K562 (cell line): ENCODE data around the gene NUP85. TPM values are rescaled to one million over a fixed set of nuclear protein-coding genes. Genes with fewer than 3 reads are reported as not detected.

ENCODE experiments used
- ADNP ChIP-seq: fragments of 200-800 bp; sonication (Bioruptor generic); IDR thresholded peaks from 2 replicates; pipeline ENCODE4 v1.6.1; 2016; ENCODE audit warnings: missing genetic modification characterization, missing compliant biosample characterization
- CREBBP ChIP-seq: IDR thresholded peaks from one replicate; pipeline ENCODE4 v1.6.1; 2012; ENCODE audit warnings: low read depth, mild to moderate bottlenecking, control low read depth, inconsistent platforms, low read length
- JUN ChIP-seq, 2 experiments: sonication (generic) in 1 of 2; formaldehyde crosslinking in 1 of 2; IDR thresholded peaks; 2 replicates each; pipeline versions ENCODE4 v1.6.1 to v1.8.0; 2012 to 2022; ENCODE audit warnings: borderline replicate concordance in 2 of 2, mild to moderate bottlenecking in 2 of 2, improper control_type of control experiment in 1 of 2, low read depth in 1 of 2, low read length in 1 of 2, missing genetic modification reagents in 1 of 2
- KAT8 ChIP-seq: fragments of 450-650 bp; IDR thresholded peaks from 2 replicates; pipeline ENCODE4 v1.6.1; 2016; ENCODE audit warnings: low read depth, mild to moderate bottlenecking
- NFIX ChIP-seq: fragments of 250-450 bp; sonication (Bioruptor Pico); IDR thresholded peaks from 2 replicates; pipeline ENCODE4 v1.4.0; 2020; ENCODE audit warnings: low read depth, mild to moderate bottlenecking, moderate library complexity
- RNF2 ChIP-seq: sonication (generic); IDR thresholded peaks from 2 replicates; pipeline ENCODE4 v1.6.1; 2016
- SFPQ ChIP-seq: fragments of 200-400 bp; formaldehyde crosslinking; IDR thresholded peaks from 2 replicates; pipeline ENCODE4 v1.6.1; 2017; ENCODE audit warnings: mild to moderate bottlenecking, low read depth, low read length, moderate library complexity
- SIX5 ChIP-seq, 2 experiments: IDR thresholded peaks; 2 replicates each; pipeline ENCODE4 v1.6.1; 2011; ENCODE audit warnings: low read length in 2 of 2, borderline replicate concordance in 1 of 2, low read depth in 1 of 2, mild to moderate bottlenecking in 1 of 2, moderate library complexity in 1 of 2; ENCODE audit not compliant: insufficient read depth in 1 of 2
- TBP ChIP-seq: optimal IDR thresholded peaks from 2 replicates; pipeline ENCODE3; 2011; ENCODE audit warnings: low read depth, low read length, improper control_type of control experiment
- ZBTB5 ChIP-seq: fragments of 450-650 bp; IDR thresholded peaks from 2 replicates; pipeline ENCODE4 v1.6.1; 2017; ENCODE audit warnings: antibody characterized with exemption
- ZNF212 ChIP-seq: fragments of 450-650 bp; formaldehyde crosslinking; IDR thresholded peaks from 2 replicates; pipeline ENCODE4 v1.4.0; 2020; ENCODE audit warnings: mild to moderate bottlenecking
- ZNF232 ChIP-seq: sonication (generic); formaldehyde crosslinking; IDR thresholded peaks from 2 replicates; pipeline ENCODE4 v1.8.0; 2022; ENCODE audit warnings: mild to moderate bottlenecking, missing genetic modification reagents
- ZNF354B ChIP-seq: fragments of 250-450 bp; sonication (Bioruptor Pico); IDR thresholded peaks from 2 replicates; pipeline ENCODE4 v1.4.0; 2020
- ZNF41 ChIP-seq: fragments of 250-450 bp; sonication (Bioruptor Pico); conservative IDR thresholded peaks from 2 replicates; pipeline ENCODE4 v1.4.0; 2020; ENCODE audit warnings: mild to moderate bottlenecking
- ZNF780A ChIP-seq: fragments of 250-450 bp; sonication (Bioruptor Pico); IDR thresholded peaks from 2 replicates; pipeline ENCODE4 v1.5.0; 2021; ENCODE audit warnings: mild to moderate bottlenecking
- polyA plus RNA-seq, 8 experiments: library from polyadenylated mRNA; depleted of rRNA in 4 of 8; stranded (reverse) in 5 of 8; unstranded in 3 of 8; fragments of >200 nt; fragmentation: Nextera tagmentation in 2 of 8; fragmentation: Illumina TruSeq in 1 of 8; extraction: Ambion mirVana in 2 of 8; extraction: Trizol in 1 of 8; gene quantifications; 2 replicates each; pipeline versions ENCODE4 v1.2.1 to v1.2.3, GENCODE V29; 2011 to 2014; ENCODE audit warnings: inconsistent platforms in 1 of 8, missing spikeins in 1 of 8
- total RNA-seq, 7 experiments: library from RNA; depleted of rRNA in 6 of 7; stranded (reverse); fragments of >200 nt in 6 of 7; fragmentation: Illumina TruSeq in 2 of 7; extraction: Trizol in 2 of 7; gene quantifications; 2 replicates each; pipeline versions ENCODE4 v1.2.1 to v1.2.3, GENCODE V29; 2011 to 2021; ENCODE audit warnings: low replicate concordance in 1 of 7
- TF ChIP-seq, protein P1 (sequence below): IDR thresholded peaks from 3 replicates; pipeline ENCODE4 v1.6.1; 2011; ENCODE audit warnings: borderline replicate concordance, mild to moderate bottlenecking, moderate library complexity; ENCODE audit not compliant: insufficient read length; ENCODE audit errors: extremely low read depth
- TF ChIP-seq, protein P2 (sequence below): sonication (generic); formaldehyde crosslinking; IDR thresholded peaks from 2 replicates; pipeline ENCODE4 v1.8.1; 2022; ENCODE audit warnings: missing genetic modification reagents

The NUP85 gene
- total and polyA plus RNA-seq, 9 of the 15 experiments (the other 6 are each of a cell fraction or from before 2014, with no cell fraction given) = 50.2 to 177 (median 110) TPM

DNA sequence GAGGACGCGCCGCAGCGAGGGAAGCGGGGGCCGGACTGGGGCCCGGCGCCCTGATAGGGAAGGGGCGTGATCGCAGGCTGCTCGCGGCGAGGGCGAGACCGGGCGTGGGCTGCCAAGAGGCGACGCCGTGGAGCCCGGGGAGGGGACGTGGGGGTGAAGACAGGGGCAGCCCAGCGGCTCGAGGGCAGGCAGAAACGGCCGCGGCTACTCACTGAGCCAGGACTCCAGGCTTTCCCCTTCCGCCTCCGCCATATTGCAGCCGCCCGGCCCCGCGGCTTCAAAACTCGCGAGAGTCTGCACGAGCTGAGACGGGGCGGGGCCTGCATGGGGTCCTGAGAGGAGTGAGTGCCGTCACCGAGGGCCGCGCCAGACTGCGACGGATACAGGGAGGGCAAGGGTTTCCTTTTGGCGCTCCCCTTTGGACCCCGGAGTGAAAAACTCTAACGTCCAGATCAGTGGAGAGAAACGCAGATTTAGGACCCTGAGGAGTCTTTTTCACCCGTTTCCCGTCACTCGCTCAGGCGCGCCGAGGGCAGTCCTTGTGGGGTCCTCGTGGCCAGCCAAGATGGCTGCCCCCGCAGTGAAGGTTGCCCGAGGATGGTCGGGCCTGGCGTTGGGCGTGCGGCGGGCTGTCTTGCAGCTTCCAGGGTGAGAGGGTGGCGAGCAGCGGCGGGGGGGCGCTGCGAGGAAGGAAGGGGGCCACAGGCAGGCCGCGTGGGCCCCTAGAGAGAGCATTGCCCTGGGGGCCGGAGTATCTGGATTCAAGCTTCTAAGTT is 56.0 kb downstream of the NUP85 start, which contains the start of the genes GGA3 and MRPS7 (continued):
- TF ChIP-seq ZNF212 (CRISPR knock-in tag) (no peak), RNF2 (no peak), ZNF780A (no peak), ZBTB5 (no peak), SFPQ (no peak), ZNF41 (CRISPR knock-in tag) (no peak), ZNF354B (no peak), KAT8 (peak; percentile 43; the same call in 1 of the 2 replicates), TBP (peak; percentile 87), SIX5 (IDR thresholded peaks at IDR 0.05; ENCODE audit: borderline replicate concordance in 1 of 2, insufficient read depth in 1 of 2, low read depth in 1 of 2, low read length in 2 of 2) (no peak), NFIX (CRISPR knock-in tag) (no peak), ADNP (no peak), ZNF232 (no peak), CREBBP (no peak), JUN (IDR thresholded peaks at IDR 0.05; ENCODE audit: borderline replicate concordance, low read depth, low read length) (peak; percentile 58; the same call in 1 of the 2 replicates), JUN (CRISPR knock-in tag; IDR thresholded peaks at IDR 0.05; ENCODE audit: borderline replicate concordance) (0 out of 2 replicates have a peak, but pooled peaks have one; percentile 45)
- TF ChIP-seq, protein P1, sequence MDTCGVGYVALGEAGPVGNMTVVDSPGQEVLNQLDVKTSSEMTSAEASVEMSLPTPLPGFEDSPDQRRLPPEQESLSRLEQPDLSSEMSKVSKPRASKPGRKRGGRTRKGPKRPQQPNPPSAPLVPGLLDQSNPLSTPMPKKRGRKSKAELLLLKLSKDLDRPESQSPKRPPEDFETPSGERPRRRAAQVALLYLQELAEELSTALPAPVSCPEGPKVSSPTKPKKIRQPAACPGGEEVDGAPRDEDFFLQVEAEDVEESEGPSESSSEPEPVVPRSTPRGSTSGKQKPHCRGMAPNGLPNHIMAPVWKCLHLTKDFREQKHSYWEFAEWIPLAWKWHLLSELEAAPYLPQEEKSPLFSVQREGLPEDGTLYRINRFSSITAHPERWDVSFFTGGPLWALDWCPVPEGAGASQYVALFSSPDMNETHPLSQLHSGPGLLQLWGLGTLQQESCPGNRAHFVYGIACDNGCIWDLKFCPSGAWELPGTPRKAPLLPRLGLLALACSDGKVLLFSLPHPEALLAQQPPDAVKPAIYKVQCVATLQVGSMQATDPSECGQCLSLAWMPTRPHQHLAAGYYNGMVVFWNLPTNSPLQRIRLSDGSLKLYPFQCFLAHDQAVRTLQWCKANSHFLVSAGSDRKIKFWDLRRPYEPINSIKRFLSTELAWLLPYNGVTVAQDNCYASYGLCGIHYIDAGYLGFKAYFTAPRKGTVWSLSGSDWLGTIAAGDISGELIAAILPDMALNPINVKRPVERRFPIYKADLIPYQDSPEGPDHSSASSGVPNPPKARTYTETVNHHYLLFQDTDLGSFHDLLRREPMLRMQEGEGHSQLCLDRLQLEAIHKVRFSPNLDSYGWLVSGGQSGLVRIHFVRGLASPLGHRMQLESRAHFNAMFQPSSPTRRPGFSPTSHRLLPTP = no peak
- TF ChIP-seq, protein P2, sequence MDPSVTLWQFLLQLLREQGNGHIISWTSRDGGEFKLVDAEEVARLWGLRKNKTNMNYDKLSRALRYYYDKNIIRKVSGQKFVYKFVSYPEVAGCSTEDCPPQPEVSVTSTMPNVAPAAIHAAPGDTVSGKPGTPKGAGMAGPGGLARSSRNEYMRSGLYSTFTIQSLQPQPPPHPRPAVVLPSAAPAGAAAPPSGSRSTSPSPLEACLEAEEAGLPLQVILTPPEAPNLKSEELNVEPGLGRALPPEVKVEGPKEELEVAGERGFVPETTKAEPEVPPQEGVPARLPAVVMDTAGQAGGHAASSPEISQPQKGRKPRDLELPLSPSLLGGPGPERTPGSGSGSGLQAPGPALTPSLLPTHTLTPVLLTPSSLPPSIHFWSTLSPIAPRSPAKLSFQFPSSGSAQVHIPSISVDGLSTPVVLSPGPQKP (CRISPR knock-in tag) = no peak
